Measurements from ENCODE around the gene ANTXR1. TPM values are rescaled to one million over a fixed set of nuclear protein-coding genes. Genes with fewer than 3 reads are reported as not detected.

Gene ANTXR1
- total and polyA plus RNA-seq, 2 of the 8 experiments (the other 6 are each of a cell fraction or from before 2014, with no cell fraction given), result 15.8 to 44.3 TPM

DNA sequence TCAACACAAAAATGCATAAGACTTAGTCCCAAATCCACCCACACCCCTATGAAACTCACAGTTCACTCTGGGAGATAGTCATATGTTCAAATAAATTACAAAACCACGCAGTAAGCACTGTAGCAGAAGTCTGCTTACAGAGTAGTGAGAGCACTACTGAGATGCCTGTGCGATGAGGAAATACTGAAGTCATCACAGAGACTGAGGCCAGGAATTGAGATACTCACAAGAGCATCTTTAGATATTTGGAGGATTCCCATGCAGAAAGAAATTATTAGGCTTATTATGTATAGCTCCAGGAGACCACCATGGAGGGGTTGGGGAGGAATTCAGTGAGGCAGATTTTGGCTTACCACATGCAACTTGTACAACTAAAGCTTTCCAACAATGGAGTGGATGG is 82.3 kb downstream of the ANTXR1 start (continued):
- no peak for TF ChIP-seq CHD2 (IDR thresholded peaks at IDR 0.05; ENCODE audit: low read length)

All from H1 (cell line).